Measurements from ENCODE around the gene PROZ.

Gene PROZ

DNA sequence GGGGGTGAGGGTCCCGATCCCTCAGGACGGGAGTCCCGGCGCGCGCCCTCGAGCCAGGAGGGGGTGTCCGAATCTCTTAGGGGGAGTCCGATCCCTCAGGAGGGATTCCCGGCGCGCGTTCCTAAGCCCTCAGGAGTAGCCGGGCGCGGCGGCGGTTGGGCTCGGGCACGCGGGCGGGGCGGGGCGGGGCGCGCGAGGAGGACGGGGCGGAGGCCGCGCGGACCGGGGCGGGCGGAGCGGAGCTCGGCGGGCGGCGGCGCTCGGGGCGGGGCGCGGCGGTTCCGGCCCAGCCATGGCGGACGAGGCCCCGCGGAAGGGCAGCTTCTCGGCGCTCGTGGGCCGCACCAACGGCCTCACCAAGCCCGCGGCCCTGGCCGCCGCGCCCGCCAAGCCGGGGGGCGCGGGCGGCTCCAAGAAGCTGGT is 50.9 kb downstream of the PROZ start, which contains the start of gene CUL4A:
Gene CUL4A (plus strand): TSS at position 278 of the 423 bp plus-strand sequence. CDS start 15 bp downstream, at position 293.
- DNase-seq = peak; percentile 82

DNA sequence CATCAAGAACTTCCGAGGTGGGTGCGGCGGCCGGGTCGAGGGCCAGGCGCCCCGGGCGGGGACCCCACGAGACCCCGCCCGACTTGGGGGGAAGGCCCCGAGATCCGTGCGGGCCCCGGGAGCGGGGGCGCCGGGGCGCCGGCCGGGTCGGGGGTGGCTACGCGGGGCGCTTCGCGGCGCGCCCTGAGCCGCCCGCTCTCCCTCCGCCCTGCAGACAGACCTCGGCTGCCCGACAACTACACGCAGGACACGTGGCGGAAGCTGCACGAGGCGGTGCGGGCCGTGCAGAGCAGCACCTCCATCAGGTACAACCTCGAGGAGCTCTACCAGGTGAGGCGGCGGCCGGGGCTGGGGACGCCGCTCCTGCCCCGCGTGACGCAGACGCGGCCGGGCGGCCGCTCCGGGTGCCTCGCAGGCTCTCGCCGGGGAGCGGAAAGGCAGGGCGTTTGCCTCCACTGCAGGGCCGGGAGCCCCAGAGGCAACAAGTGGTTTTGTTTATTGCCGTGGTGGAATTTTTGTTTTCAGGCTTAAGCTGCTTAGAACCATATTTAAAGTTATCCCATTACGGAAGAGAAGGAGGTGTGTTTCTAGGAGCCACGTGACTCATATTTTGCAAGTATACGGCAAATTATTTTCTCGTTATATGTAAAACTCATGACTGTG is 51.4 kb downstream of the PROZ start:
- peak; percentile 61 for DNase-seq

DNA sequence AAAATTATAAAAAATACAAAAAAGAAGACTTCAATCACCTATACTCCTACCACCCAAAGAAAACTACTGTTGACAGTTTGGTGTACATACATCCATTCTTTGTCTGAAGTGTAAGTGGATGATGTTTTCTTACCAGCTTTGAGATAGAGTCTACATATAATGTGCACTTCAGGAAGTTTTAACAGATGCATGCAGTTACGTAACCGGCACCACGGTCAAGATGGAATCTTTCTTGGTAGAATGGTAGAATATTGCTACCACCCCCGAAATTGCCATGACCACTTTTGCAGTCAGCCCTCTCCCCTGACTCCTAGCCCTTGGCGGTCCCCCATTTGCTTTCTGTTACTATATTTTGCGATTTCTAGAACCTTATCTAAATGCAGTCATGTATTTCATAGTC is 52.4 kb downstream of the PROZ start:
- no peak for DNase-seq

DNA sequence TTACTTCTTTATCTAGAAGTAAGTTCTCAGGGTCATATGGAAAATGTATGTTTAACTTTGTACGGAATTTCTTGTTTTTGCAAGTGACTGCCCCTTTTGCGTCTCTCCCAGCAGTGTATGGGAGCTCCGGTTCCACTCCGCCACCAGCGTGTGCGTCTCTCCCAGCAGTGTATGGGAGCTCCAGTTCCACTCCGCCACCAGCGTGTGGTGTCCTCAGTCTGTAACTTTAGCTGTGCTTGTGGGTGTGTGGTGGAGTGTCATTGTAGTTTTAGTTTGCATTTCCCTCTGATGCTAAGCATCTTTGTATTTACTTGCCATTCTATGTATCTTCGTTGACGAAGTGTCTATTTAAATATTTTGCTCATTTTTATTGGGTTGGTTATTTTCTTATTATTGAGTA is 53.3 kb downstream of the PROZ start:
- no peak for DNase-seq

DNA sequence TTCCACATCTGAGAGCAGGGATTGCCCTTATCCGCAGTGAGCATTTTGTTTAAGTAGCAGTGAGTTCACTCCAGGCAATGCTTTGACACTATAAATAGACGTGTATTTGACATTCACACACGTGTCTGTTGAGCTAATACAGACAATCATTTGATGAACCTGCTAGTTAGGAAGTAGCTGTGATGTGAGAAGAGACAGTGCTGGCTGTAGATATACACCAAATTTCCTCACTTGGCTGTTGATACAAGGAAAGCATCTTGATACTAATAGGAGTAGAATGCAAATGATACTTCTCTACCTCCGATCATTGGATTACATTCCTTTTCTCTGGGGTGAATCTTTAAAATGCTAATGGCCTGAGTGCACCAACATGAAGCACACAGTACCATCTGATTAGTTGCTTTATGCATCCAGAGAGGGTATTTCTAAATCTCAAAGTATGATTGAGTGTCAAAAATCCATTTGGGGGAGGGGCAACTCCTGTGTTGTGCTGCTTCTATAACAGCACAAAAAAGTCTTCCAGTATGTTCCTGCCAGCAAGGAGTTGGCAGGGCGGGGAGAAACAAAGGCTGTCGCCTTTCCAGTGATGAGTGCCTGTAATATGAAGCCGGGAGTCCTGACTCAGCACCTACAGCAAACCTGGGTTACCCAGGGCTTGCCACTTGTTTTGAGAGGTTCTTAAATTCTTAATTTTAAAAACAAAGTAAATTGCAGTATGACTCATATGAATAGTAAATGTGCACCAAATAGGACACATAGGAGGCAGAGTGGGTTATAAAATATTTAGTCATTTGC is 58.0 kb downstream of the PROZ start:
- DNase-seq = peak; percentile 25

DNA sequence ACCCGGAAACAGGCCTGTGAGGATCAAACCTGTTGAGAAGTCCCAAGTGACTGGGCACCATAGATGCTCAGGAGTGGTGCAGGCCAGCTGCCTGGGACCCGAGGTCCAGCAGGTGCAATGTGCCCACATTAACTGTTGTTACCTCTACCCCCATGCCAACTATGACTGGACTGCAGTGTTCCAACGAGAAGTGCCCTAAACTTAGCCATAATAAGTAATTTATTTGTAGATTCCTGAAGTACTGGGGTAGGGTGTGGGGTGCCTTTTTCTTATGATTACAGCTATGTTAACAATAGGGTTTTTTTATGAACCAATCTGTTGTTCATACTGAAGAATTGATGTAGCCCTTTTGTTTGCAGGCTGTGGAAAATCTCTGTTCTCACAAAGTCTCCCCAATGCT is 60.1 kb downstream of the PROZ start:
- no peak for DNase-seq

DNA sequence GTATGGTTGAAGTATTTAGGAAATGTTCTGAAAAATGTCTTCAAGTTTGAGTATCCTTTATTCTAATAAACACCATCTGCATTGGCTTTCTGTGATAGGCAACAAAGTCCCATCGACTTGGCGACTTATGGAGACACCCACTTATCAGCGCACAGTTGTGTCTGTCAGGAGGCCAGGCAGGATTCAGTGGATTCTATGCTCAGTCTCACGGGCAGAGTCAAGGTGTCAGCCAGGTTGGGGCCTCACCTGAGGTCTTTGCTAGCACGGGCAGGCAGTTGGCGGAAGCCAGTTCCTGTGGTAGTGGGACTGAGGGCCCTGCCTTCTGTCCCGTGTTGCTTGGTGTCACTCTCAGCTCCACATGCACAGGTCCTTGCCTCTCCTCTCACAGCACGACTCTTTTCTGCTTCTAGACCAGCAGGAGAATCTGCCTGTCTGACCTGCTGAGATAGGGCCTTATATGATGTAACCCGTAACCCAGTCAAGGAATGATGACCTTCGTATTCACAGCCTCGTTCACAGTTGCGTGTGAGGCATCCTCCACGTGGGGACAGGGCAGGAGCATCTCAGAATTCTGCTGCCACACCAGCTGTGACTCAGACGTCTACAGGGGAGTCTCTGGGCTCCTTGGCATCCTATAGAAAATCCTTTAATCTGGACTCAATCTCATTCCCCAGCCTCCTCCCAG is 61.0 kb downstream of the PROZ start:
- DNase-seq = no peak

DNA sequence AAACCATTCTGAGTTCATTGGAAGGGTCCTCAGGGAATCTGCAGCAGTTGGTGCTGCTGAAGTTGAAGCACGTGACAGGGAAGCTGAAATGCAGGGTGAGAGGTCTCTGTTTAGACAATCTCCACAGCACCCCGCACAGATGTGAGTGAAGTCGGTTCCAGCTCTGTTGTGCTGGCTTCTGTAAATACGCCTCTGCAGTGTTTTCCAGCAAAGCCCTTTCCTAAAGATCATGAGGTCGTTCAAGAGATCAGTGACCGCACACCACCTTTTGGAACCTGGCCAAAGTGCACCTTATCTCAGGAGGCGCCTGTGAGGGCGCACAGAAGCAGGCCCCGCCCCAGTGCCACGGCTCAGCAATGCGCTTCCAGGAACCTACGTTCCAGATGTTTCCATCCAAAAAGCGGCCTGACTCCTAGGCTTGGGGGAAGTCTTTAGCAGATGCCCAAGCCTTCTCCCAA is 61.7 kb downstream of the PROZ start:
- DNase-seq = no peak

DNA sequence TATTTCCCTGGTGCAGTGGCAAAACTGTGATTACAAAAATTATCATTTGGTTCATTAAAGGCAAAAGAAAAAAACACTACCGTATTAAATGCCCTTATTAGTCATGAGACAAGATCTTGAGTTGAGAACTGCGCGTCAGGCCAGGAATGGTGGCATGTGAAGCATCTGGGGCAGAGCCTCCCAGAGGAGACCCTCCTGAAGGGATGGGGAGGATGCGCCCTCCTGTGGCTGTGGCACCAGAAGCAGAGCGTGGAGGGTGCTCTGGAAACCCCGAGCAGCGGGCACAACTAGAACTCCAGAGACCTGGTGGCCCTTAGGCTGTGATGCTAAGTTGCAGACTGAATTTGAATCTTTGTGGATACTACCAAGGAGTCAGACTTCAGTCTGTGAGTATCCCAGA is 62.4 kb downstream of the PROZ start:
- DNase-seq = no peak

Measured in NCI-H1105 (cell line).